Epithelial cell of prostate (primary cell): ENCODE data around the gene ACER1.
"Not testable (repeated sequence)": the region's sequence is repeated elsewhere in the genome, so short reads cannot be mapped to it uniquely, and the experiment has no call there.

Experiments used
- DNase-seq: peaks from one replicate; pipeline ENCODE4 v3.0.0-alpha.2; 2011; ENCODE audit warnings: low read depth, low spot score
- H3K27ac ChIP-seq: fragments of 450-650 bp; 2 replicates; pipeline ENCODE4 v1.5.1; 2017; ENCODE audit warnings: mild to moderate bottlenecking

ACER1 gene

GRCh38 chr19:6312018-6312417, 21.4 kb downstream of the ACER1 start:
- no peak for DNase-seq
- H3K27ac ChIP-seq: no peak overlapping the region

- no peak overlapping the region for H3K27ac ChIP-seq
- DNase-seq: no peak
Measured at GRCh38 chr19:6298413-6298812, 35.0 kb downstream of the ACER1 start.

- no peak overlapping the region for H3K27ac ChIP-seq
- no peak for DNase-seq
Measured at GRCh38 chr19:6297202-6297601, 36.2 kb downstream of the ACER1 start.

- no peak for DNase-seq
Measured at GRCh38 chr19:6292006-6292405, 41.4 kb downstream of the ACER1 start.

GRCh38 chr19:6288737-6289136, 44.7 kb downstream of the ACER1 start:
- no peak for DNase-seq

More at GRCh38 chr19:6292006-6292405, 41.4 kb downstream of the ACER1 start:
- H3K27ac ChIP-seq: no peak overlapping the region

GRCh38 chr19:6287269-6287885, 46.0 kb downstream of the ACER1 start:
- no peak for DNase-seq

More at GRCh38 chr19:6288737-6289136, 44.7 kb downstream of the ACER1 start:
- no peak overlapping the region for H3K27ac ChIP-seq

GRCh38 chr19:6286676-6287075, 46.7 kb downstream of the ACER1 start:
- H3K27ac ChIP-seq: no peak overlapping the region
- DNase-seq: no peak

More at GRCh38 chr19:6287269-6287885, 46.0 kb downstream of the ACER1 start:
- no peak overlapping the region for H3K27ac ChIP-seq

- H3K27ac ChIP-seq, DNase-seq: not testable (repeated sequence)
Measured at GRCh38 chr19:6282393-6282792, 51.0 kb downstream of the ACER1 start.

- DNase-seq: peak; percentile 78
- H3K27ac ChIP-seq: peak within 1 kb of the TSS; percentile 30
Measured at GRCh38 chr19:6279931-6280591, 53.4 kb downstream of the ACER1 start, which contains the start of gene MLLT1. MLLT1 (minus strand) TSS chr19:6279975; CDS start chr19:6279784, 191 bp downstream.

GRCh38 chr19:6279620-6279930, 53.8 kb downstream of the ACER1 start:
- DNase-seq: no peak
- peak overlapping the region; percentile 30 for H3K27ac ChIP-seq

GRCh38 chr19:6278740-6279619, 54.4 kb downstream of the ACER1 start:
- H3K27ac ChIP-seq: peak overlapping the region; percentile 30
- no peak for DNase-seq

GRCh38 chr19:6278051-6278450, 55.4 kb downstream of the ACER1 start:
- DNase-seq: no peak
- no peak overlapping the region for H3K27ac ChIP-seq

- DNase-seq: no peak
- no peak overlapping the region for H3K27ac ChIP-seq
Measured at GRCh38 chr19:6276447-6276846, 57.0 kb downstream of the ACER1 start.

GRCh38 chr19:6275170-6275744, 58.2 kb downstream of the ACER1 start:
- no peak for DNase-seq
- no peak overlapping the region for H3K27ac ChIP-seq

GRCh38 chr19:6274756-6275155, 58.7 kb downstream of the ACER1 start:
- no peak for DNase-seq
- H3K27ac ChIP-seq: peak overlapping the region; percentile 73

GRCh38 chr19:6273701-6274601, 59.5 kb downstream of the ACER1 start:
- peak; percentile 12 for DNase-seq
- H3K27ac ChIP-seq: peak overlapping the region; percentile 73

GRCh38 chr19:6272913-6273600, 60.4 kb downstream of the ACER1 start:
- peak overlapping the region; percentile 73 for H3K27ac ChIP-seq
- DNase-seq: no peak

- no peak for DNase-seq
- H3K27ac ChIP-seq: no peak overlapping the region
Measured at GRCh38 chr19:6272411-6272791, 61.0 kb downstream of the ACER1 start.
